Right lobe of liver (tissue), 6 donors: ENCODE data around the gene EPS8. TPM values are rescaled to one million over a fixed set of nuclear protein-coding genes. Genes with fewer than 3 reads are reported as not detected.

ENCODE experiments used
- ATAC-seq, 4 donors: fragments of 200-7000 bp; cut with Tn5 transposase; one replicate each; pipeline ENCODE4 v1.9.1; 2020; ENCODE audit warnings: mild to moderate bottlenecking in 4 of 4, moderate library complexity in 4 of 4
- DNase-seq, 3 donors: peaks; one replicate each; pipeline ENCODE4 v3.0.0-alpha.2; 2020
- H3K27ac ChIP-seq, 3 donors: fragments of 200-600 bp; one replicate each; pipeline ENCODE4 v1.8.0; 2022
- H3K27me3 ChIP-seq, 2 donors: fragments of 200-600 bp; one replicate each; pipeline ENCODE4 v1.8.0; 2022
- H3K36me3 ChIP-seq, 4 donors: fragments of 200-600 bp; sonication (generic) in 1 of 4; one replicate each; pipeline versions ENCODE4 v1.5.1 to v1.8.0; 2017 to 2022; ENCODE audit warnings: control low read depth in 1 of 4
- H3K4me1 ChIP-seq, 4 donors: fragments of 200-600 bp; sonication (generic) in 1 of 4; one replicate each; pipeline versions ENCODE4 v1.5.1 to v1.8.0; 2017 to 2022; ENCODE audit warnings: control low read depth in 1 of 4
- H3K4me3 ChIP-seq, 3 donors: fragments of 200-600 bp; one replicate each; pipeline ENCODE4 v1.8.0; 2022
- H3K9me3 ChIP-seq, 4 donors: fragments of 200-600 bp; sonication (generic) in 1 of 4; one replicate each; pipeline versions ENCODE4 v1.5.1 to v1.8.0; 2017 to 2022; ENCODE audit warnings: control low read depth in 1 of 4
- CTCF ChIP-seq, 4 donors: fragments of 200-600 bp in 3 of 4; fragments of 450-650 bp in 1 of 4; IDR thresholded peaks; one replicate each; pipeline versions ENCODE4 v1.5.1 to v1.8.0; 2016 to 2022; ENCODE audit warnings: antibody characterized with exemption in 4 of 4, mild to moderate bottlenecking in 2 of 4
- POLR2A ChIP-seq: fragments of 450-650 bp; IDR thresholded peaks from one replicate; pipeline ENCODE4 v1.6.1; 2017; ENCODE audit warnings: antibody characterized with exemption, mild to moderate bottlenecking
- WGBS: methylation state at CpG from one replicate; pipeline ENCODE4 v1.1.6; 2018; ENCODE audit warnings: low coverage, low lambda C conversion rate; ENCODE audit not compliant: insufficient coverage; ENCODE audit errors: missing lambda C conversion rate; 5-methylcytosine and 5-hydroxymethylcytosine counted together
- intact Hi-C, 2 donors: fragments of 100-400 bp; cut with DNase I; formaldehyde crosslinking; loops; one replicate each; pipeline versions ENCODE4 v1.11.2 to v1.14.1; 2022
- total RNA-seq, 6 experiments: library from RNA; depleted of rRNA in 2 of 6; stranded (reverse); fragments of >200 nt in 2 of 6; fragmentation: NEBNext Ultra II Directional in 3 of 6; extraction: Animal tissue kit (Norgen Biotek cat#: 25700) in 3 of 6; gene quantifications; one replicate each; pipeline versions ENCODE4 v1.1.0 to v1.2.4, GENCODE V29; 2016 to 2023
- donor health status: DM: no; HTN: yes; CAD: no.
- donor health status: DM: no; HTN: no; CAD: no.
- donor health status: DM: no; HTN: no; CAD: no.
- donor health status: DM: no; HTN: yes; CAD: no.
- donor health status: DM: no; HTN: yes; CAD: no.

EPS8 gene
- total RNA-seq, 6 experiments from 2014 or later, result 21.3 to 44.8 (median 28.2) TPM

GRCh38 chr12:15786772-15787171, 2.4 kb downstream of the EPS8 start:
- H3K4me1 ChIP-seq, result peaks cover 0 to 9% (median 0%) of the 10 kb centered on the region in 4 donors
- WGBS, result 55% methylated on average over 2 of the region's 2 CpGs
- no peak for TF ChIP-seq CTCF (IDR thresholded peaks at IDR 0.05)
- TF ChIP-seq POLR2A, result no peak
- H3K36me3 ChIP-seq, result no peaks in the 10 kb centered on the region
- H3K27me3 ChIP-seq, result no peaks in the 10 kb centered on the region
- no peak overlapping the region for H3K27ac ChIP-seq
- no peak for DNase-seq
- H3K9me3 ChIP-seq, result no peaks in the 10 kb centered on the region
- no peak overlapping the region for H3K4me3 ChIP-seq
- intact Hi-C loops, result no loop called here
- no peak for ATAC-seq

- ATAC-seq, result no peak
- H3K4me1 ChIP-seq, result peaks cover 0 to 3% (median 0%) of the 10 kb centered on the region in 4 donors
- intact Hi-C loops, result no loop called here
- H3K36me3 ChIP-seq, result no peaks in the 10 kb centered on the region
- 85% methylated on average over 1 of the region's 1 CpG for WGBS
- no peak overlapping the region for H3K27ac ChIP-seq
- H3K4me3 ChIP-seq, result no peak overlapping the region
- H3K9me3 ChIP-seq, result no peaks in the 10 kb centered on the region
- DNase-seq, result no peak
- TF ChIP-seq POLR2A (no peak), CTCF (IDR thresholded peaks at IDR 0.05) (no peak)
- no peaks in the 10 kb centered on the region for H3K27me3 ChIP-seq
Observed at GRCh38 chr12:15783288-15783687, 5.9 kb downstream of the EPS8 start.

GRCh38 chr12:15782667-15783066, 6.5 kb downstream of the EPS8 start:
- H3K9me3 ChIP-seq, result no peaks in the 10 kb centered on the region
- no peak for DNase-seq
- no peaks in the 10 kb centered on the region for H3K27me3 ChIP-seq
- no peak for ATAC-seq
- H3K4me1 ChIP-seq, result peaks cover 0 to 2% (median 0%) of the 10 kb centered on the region in 4 donors
- H3K4me3 ChIP-seq, result no peak overlapping the region
- H3K27ac ChIP-seq, result no peak overlapping the region
- intact Hi-C loops, result no loop called here
- WGBS, result 86% methylated on average over 8 of the region's 8 CpGs
- TF ChIP-seq POLR2A (no peak), CTCF (IDR thresholded peaks at IDR 0.05) (no peak)
- no peaks in the 10 kb centered on the region for H3K36me3 ChIP-seq

GRCh38 chr12:15779925-15780324, 9.3 kb downstream of the EPS8 start:
- 100% methylated on average over 1 of the region's 2 CpGs for WGBS
- ATAC-seq, result no peak
- H3K27ac ChIP-seq, result no peak overlapping the region

More at GRCh38 chr12:15779925-15780324, 9.3 kb downstream of the EPS8 start:
- TF ChIP-seq CTCF (IDR thresholded peaks at IDR 0.05) (no peak), POLR2A (no peak)
- H3K4me3 ChIP-seq, result no peak overlapping the region
- no peaks in the 10 kb centered on the region for H3K36me3 ChIP-seq
- no peaks in the 10 kb centered on the region for H3K27me3 ChIP-seq
- intact Hi-C loops, result no loop called here
- no peak for DNase-seq
- H3K4me1 ChIP-seq, result peaks cover 0 to 4% (median 2%) of the 10 kb centered on the region in 4 donors
- no peaks in the 10 kb centered on the region for H3K9me3 ChIP-seq
